HG03039 (cell line): Measurements from ENCODE around the gene ATP6V1G3.
"Not testable (repeated sequence)": the region's sequence is repeated elsewhere in the genome, so short reads cannot be mapped to it uniquely, and the experiment has no call there.

Experiments used
- ATAC-seq: cut with Tn5 transposase; IDR thresholded peaks from one replicate; pipeline ENCODE4 v1.9.1; 2021; ENCODE audit warnings: mild to moderate bottlenecking, moderate library complexity; ENCODE audit not compliant: unreplicated experiment

ATP6V1G3 gene

DNA sequence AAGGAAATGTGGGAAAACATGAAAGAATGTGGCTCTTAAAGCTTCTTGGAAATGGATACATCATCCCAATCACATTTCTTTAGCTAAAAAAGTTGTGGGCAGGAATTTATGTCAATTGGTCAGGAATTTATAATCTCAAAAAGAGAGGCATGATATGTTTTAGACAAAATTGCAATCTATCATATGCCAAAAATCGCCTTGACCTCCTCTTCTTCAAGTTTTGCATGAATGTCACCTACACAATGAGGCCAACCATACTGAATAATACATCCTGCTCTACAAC, 42.4 kb downstream of the ATP6V1G3 start:
- ATAC-seq: no peak

DNA sequence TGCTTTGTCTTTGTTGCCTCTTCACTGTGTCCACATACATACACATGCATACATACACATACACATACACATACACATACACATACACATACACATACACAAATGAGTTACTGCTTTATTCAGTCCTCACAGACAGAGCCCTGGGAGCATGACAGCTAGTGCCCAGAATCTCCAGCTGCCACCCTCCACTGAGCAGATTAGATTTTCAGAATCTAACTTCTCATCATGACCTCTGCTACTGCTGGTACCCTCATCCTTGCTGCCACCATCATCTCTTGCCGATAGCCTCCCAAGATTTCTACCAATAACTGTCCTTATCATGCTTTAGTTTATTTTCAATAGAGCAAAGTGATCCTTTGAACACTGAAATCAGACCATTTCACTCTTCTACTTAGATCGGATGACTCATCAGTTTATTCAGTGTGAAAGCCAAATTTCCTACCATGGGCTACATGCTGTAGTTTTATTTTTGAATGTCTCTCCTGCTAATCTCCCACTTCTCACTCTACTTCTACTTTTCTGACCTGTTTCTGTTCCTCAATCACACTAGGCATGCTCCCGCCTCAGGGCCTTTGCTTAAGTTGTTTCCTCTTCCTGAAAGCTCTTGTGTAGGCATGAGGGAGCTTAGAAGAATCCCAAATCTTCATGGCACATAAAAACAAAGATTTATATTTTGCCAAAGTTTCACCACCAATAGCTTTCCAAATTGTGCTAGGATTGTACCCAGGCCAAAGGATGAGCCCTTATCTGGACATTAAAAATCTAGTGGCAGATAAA, 43.0 kb downstream of the ATP6V1G3 start:
- ATAC-seq: no peak

DNA sequence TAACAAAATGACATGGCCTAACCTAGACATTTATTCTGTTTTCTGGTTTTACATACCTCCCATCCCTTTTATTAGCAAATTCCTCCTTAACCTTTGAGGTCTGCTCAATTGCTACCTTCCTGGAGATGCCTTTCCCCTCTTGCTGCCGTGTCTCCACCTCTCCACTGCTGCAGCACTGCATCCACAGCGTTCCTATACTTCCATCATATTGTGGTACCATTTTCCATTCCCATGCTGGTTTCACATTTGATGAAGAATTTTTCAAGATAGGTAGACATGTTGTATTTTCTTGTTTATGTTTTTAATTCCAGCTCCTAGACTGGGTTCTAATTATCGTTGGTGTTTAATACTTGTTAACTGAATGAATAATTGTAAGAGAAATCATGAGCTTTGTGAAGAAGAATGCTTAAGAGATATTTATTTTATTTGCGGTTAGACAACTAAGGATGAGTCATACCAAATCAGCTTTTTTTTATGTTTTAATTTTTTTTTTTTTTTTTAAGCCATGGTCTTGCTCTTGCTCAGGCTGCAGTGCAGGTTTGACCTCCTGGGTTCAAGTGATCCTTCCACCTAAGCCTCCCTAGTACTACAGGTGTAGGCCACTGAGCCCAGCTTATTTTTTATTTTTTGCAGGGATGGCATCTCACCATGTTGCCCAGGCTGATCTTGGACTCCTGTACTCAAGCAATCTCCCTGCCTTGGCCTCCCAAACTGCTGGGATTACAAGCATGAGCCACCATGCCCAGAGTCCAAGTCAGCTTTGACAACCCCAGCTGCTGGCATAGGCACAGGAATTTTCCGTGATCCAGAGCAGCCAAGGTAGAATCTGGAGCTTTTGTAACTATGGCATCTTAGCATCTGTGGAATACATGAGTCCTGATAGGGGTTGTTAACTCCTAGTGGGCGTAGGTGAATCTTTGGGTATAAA, 44.0 kb downstream of the ATP6V1G3 start:
- ATAC-seq: no peak

DNA sequence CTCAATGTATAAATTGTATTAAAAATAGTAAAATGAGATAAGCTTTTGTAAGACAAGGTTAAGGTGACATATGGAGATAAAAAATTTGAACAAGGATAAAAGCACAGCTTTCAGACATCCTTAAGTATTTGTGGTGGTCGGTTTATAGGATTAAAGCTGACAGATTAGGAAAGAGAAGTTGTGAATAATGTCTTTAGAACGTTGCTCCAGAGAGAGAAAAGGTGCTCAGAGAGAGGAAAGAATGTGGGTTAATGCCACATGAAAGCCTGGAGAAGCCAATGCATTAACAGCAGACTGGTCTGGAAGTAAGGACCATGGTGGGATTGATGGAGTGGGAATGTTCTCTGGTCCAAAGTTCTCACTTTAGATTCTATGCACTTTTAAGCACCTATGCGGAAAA, 44.8 kb downstream of the ATP6V1G3 start:
- no peak for ATAC-seq

DNA sequence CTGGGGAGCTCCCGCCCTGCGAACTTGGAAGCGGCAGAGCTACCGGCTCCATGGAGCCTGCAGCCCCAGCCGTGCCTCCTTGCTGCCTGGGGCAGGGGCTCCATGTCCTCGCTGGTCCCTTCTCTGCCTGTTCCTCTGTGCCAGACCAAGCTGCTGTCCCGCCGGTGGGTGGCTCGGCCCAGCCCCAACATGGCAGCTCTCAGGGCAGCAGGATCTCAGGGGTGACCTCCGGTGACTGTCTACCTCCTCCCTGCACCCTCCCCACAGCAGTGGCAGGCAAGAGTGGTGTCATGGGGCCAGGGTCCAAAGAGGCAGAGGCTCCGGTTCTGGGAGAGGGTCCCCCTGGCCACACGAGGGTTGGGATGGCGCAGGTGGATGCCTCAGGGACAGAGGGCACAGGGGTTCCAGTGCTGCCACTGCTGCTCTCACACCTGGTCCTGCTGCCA, 45.8 kb downstream of the ATP6V1G3 start:
- no peak for ATAC-seq

DNA sequence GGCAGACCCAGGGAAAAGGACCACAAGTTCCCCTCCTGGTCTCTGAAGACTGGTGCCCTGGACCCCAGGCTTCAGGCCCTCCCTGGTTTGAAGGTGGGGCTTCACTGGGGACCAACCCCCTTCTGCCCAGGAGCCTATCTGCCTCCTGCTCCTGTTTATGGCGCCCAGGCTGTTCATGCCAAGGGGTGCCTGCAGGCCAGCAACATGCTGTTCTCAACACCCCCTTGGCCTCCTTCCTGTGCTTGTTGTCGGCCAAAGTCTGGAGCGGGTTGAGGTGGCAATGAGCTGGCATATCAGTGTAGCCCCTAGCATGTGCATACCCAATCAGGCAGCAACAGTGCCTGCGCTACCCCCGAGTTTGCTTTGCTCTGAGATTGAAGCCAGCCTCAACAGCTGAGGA, 46.3 kb downstream of the ATP6V1G3 start:
- ATAC-seq: no peak

DNA sequence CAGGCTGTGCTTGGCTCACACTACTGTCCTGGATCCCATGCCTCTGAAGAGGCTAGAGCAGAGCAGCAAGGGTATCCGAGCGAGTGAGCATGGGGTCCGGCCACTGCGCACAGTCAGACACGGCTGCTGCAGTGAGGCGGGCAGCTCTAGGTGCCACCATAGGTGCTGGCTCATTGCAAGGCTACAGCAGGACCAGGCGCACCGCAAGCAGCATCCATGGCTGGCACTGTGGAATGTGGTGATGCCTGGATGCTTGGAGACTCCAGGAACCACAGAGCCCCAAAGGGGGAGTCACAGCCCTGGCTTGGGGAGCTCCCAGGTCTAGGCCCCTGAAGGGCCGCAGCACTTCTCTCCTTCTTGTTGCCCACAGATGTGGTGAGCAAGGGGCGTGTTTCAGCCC, 47.2 kb downstream of the ATP6V1G3 start:
- no peak for ATAC-seq

DNA sequence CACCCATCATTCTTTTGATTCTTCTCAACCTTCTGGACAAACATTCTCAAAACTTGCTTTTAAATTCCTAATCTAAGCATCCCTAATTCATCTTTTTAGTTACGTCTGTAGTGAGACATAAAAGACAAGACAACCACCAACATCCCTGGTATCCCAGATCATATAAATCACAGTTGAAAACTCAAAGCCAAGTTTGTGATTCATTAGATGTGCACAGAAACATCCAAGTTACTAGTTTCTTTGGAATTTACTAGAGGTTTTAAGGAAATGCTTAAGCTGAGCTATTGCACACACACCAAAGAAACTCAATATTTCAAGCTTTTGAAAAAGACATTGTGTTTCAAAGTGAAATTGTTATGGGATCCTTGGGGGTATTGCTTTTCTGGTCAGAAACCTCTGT, 47.6 kb downstream of the ATP6V1G3 start:
- ATAC-seq: no peak

DNA sequence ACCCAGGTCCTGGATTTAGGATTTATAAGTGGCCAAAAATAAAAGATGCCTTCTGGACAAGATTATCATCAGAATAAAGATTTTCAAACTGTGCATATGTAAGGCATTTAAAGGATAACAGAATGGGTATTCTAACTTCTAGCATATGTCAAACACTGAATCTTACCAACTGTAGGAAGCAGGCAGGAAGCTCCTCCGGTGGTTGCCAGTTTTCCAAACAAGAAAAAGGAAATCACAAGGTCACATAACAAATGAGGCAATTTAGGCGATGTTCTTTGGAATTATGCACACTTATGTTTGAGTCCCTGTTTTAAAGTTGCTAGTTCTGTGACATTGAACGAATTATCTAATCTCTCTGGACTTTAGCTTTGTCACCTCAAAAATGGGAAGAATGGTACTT, 48.9 kb downstream of the ATP6V1G3 start:
- no peak for ATAC-seq

DNA sequence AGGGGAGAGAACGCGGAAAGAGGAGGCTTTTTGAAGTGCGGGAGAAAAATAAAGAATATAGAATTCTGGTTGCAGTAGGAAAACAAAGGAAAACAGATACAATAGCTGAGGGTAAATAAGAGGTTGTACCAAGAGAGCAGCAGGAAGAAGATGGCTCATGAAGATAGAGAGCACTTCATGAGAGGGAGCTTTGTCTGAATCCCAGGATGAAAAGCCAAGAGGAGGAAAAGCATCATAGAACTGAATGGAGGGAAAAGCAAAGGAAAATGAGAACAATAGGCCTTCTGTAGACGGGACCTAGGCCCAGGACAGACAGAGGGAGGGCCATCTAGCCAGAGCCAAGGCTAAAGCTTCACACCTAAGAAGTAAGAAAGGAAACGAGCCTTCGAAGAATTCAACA, 49.5 kb downstream of the ATP6V1G3 start:
- ATAC-seq: no peak

DNA sequence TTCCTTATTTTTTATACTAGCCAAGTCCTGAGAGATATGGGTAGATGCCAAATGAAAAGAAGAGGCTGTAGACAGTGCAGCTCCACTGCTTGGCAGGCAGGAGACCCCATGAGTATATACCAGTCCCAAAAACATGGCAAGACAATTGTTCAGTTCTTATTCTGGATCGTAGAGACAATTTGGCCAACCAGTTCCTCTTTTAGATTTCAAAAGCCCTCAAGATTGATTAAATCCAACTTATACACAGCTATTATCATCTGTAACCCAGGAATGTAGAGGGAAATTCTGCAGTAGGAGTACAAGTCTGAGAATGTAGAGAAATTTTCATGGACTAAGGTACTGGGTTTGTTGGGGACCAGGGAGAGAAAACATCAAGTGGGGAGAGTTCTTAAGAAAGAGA, 50.3 kb downstream of the ATP6V1G3 start:
- ATAC-seq: no peak

DNA sequence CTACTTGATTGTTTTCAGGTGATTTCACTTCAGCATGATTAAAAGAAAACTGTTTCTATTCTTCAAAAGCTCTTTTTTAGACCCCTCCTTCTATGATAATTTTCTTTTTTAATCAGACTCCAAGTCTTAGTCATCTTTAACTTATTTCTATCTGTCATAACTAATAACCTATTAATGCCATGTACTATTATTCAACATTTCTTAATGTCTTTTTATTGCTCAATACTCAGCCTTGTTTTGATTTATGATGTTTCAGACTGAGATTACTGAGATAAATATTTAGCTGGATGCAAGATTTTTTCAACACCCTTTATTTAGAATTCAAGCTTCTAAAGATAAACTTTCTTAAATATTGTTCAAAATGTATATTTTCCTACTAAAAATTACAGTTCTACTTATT, 53.6 kb downstream of the ATP6V1G3 start:
- ATAC-seq: no peak

DNA sequence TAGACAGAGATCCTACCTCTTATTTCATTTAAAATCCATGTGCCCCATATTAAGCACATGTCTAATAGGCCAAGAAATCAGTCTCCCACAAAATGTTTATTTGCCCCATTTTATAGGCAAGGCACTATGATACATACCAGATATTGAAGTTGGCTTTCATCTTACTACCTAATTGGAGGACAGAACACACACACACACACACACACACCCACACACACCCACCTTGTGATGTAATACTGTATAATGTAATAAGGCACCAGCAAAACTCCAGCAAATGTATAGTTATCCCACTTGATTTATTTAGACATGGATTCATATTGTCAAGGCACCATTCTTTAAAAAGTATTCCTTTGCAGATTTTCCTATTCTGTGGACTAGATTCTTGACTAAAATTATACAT, 56.8 kb downstream of the ATP6V1G3 start:
- no peak for ATAC-seq

DNA sequence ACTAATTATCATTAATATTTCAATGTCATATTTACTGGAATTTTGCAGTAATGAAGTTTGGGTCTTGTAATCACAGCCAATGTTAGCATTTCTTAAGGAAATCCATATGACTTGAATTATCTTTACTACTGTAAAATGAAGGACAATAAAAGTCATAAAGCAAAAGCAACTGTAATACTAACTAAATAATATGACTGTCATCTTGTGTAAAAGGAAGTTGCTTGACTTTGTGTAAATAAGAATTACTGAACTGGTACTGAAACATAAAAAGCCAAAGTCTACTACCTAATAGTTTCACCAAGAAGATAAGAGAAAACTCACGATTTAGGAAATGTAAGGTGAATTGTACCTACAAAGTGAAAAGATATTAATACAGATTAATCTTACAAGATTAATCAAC, 57.5 kb downstream of the ATP6V1G3 start:
- ATAC-seq: no peak

DNA sequence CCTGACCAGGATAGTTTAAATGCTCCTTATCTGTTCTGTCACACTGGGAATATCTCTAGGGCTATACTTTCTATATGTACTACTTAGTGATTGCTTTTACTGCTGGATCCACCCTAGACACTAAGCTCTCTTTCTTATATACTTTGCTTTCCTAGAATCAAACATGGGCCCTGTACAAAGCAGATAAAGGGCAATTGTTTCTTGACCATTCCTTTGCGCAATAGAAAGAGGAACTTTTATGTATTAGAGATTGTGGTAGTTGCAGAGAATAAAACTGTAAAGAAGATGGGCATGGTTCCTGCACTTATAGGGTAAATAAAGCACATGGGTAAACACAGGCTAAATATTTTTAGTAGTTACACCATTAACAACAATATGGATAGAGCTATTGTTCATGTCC, 58.8 kb downstream of the ATP6V1G3 start:
- ATAC-seq: no peak

DNA sequence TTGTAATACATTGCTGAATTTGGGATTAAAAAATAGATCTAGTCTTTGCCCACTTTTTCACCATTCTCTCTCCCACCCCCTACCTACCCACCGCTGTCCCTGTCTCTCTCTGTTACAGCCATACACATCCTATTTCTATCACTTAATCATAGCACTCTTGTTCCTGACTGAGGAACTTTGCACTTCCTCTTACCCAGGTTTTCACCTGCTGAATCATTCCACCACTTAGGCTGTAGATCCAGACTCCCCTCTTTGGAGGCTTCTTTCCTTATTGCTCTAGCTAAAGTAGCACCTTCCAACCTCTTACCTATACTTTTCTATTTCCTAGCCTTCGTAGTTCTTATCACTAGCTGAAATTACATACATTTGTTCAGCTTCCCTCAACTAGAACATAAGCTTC, 59.6 kb downstream of the ATP6V1G3 start:
- no peak for ATAC-seq

DNA sequence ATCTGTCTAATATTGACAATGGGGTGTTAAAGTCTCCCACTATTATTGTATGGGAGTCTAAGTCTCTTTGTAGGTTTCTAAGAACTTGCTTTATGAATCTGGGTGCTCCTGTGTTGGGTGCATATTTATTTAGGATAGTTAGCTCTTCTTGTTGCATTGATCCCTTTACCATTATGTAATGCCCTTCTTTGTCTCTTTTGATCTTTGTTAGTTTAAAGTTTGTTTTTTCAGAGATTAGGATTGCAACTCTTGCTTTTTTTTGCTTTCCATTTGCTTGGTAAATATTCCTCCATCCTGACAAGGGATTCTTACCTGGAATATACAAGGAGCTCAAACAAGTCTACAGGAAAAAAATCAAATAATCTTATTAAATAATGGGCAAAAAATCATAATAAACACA, 63.1 kb downstream of the ATP6V1G3 start:
- not testable (repeated sequence) for ATAC-seq
